Measurements from ENCODE around the gene INSM1. TPM values are rescaled to one million over a fixed set of nuclear protein-coding genes. Genes with fewer than 3 reads are reported as not detected.

INSM1 gene
- polyA plus RNA-seq, 1 donor (not counting 4 experiments of a cell fraction or from before 2014, with no cell fraction given), result not detected

DNA sequence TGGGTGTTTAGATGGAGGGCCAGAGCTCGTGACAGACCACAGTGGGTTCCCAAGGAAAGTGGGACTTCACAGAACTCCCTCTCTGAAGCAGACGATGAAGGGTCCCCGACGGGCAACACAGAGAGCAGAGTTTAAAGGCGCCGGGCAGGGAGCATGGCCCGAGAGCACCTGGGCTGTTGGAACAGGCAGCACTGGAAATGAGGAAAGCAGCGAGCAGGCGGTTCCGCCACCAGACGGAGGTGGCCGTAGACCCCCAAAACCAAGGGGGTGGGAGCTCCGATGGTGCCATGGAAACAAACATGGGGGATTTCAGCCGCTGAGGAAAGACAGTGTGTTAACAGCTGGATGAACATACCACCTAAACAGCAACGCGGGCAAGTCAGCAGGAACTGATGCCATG is 27.5 kb upstream of the INSM1 start:
- no peaks in the 10 kb centered on the region for H3K4me1 ChIP-seq (ENCODE audit: control insufficient read depth, extremely low read depth, insufficient read depth, low read length)
- H2AFZ ChIP-seq (ENCODE audit: control insufficient read depth, low read length), result no peak overlapping the region
- no peaks in the 10 kb centered on the region for H3K27me3 ChIP-seq (ENCODE audit: control insufficient read depth, extremely low read depth, insufficient read depth, low read length)
- no peak for FAIRE-seq
- no peak overlapping the region for H3K4me2 ChIP-seq (ENCODE audit: control insufficient read depth, extremely low read depth, insufficient read depth, low read depth, low read length)
- no peak for DNase-seq (ENCODE audit: low read depth, low spot score)
- H3K9ac ChIP-seq (ENCODE audit: control insufficient read depth, extremely low read depth, insufficient read depth, low read length), result no peak overlapping the region
- H3K4me3 ChIP-seq (ENCODE audit: control insufficient read depth in 2 of 3, extremely low read depth in 1 of 3, insufficient read depth in 2 of 3, low read depth in 1 of 3, low read length in 3 of 3), result no peak overlapping the region
- H3K27ac ChIP-seq (ENCODE audit: control insufficient read depth, insufficient read depth, low read length), result no peak overlapping the region
- dilution Hi-C loops (cut with MboI; ENCODE audit: extremely low pct_ligation_motif_present, low sequenced_read_pairs), result no loop called here
- H4K20me1 ChIP-seq (ENCODE audit: control insufficient read depth, extremely low read depth, insufficient read depth, low read length), result no peaks in the 10 kb centered on the region
- no peaks in the 10 kb centered on the region for H3K9me1 ChIP-seq (ENCODE audit: control insufficient read depth, extremely low read depth, insufficient read depth, low read length)
- TF ChIP-seq, protein P1, sequence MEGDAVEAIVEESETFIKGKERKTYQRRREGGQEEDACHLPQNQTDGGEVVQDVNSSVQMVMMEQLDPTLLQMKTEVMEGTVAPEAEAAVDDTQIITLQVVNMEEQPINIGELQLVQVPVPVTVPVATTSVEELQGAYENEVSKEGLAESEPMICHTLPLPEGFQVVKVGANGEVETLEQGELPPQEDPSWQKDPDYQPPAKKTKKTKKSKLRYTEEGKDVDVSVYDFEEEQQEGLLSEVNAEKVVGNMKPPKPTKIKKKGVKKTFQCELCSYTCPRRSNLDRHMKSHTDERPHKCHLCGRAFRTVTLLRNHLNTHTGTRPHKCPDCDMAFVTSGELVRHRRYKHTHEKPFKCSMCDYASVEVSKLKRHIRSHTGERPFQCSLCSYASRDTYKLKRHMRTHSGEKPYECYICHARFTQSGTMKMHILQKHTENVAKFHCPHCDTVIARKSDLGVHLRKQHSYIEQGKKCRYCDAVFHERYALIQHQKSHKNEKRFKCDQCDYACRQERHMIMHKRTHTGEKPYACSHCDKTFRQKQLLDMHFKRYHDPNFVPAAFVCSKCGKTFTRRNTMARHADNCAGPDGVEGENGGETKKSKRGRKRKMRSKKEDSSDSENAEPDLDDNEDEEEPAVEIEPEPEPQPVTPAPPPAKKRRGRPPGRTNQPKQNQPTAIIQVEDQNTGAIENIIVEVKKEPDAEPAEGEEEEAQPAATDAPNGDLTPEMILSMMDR (optimal IDR thresholded peaks at IDR 0.05 in 1 of 3, IDR thresholded peaks at IDR 0.05 in 1 of 3, conservative IDR thresholded peaks at IDR 0.05 in 1 of 3; ENCODE audit: extremely low read depth in 1 of 3, insufficient read depth in 2 of 3, low read length in 3 of 3), result no peak
- TF ChIP-seq EZH2 (IDR thresholded peaks at IDR 0.05; ENCODE audit: low read length), result no peak
- H3K9me3 ChIP-seq (ENCODE audit: control insufficient read depth, low read depth, low read length), result no peaks in the 10 kb centered on the region
- no peaks in the 10 kb centered on the region for H3K79me2 ChIP-seq (ENCODE audit: control insufficient read depth, insufficient read depth, low read length)
- no peaks in the 10 kb centered on the region for H3K36me3 ChIP-seq (ENCODE audit: control insufficient read depth in 2 of 2, extremely low read depth in 1 of 2, insufficient read depth in 2 of 2, low read length in 2 of 2)

DNA sequence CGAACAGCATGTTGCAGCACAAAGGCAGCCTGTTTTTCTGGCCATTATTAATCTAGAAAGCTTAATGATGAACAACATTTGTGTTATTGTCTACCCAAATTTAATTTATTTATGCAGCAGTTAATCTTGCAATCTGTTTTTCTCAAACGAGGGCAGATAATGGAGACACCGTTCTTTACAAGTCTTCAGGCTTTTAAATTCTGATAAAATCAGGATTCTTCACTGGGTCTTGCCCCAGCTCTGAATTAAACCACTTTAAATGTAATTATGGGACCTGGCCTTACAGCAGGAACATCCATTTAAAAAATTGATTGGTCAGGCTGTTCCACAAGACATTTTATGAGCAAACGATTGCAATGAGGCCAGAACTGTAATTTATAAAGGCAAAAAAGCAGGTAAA is 26.5 kb upstream of the INSM1 start:
- FAIRE-seq, result no peak

More for the DNA sequence above, 26.5 kb upstream of the INSM1 start:
- dilution Hi-C loops (cut with MboI; ENCODE audit: extremely low pct_ligation_motif_present, low sequenced_read_pairs), result no loop called here
- Histone ChIP-seq H2AFZ (ENCODE audit: control insufficient read depth, low read length) (no peak overlapping the region), H3K9me1 (ENCODE audit: control insufficient read depth, extremely low read depth, insufficient read depth, low read length) (no peaks in the 10 kb centered on the region), H4K20me1 (ENCODE audit: control insufficient read depth, extremely low read depth, insufficient read depth, low read length) (no peaks in the 10 kb centered on the region), H3K27ac (ENCODE audit: control insufficient read depth, insufficient read depth, low read length) (no peak overlapping the region), H3K4me3 (ENCODE audit: control insufficient read depth in 2 of 3, extremely low read depth in 1 of 3, insufficient read depth in 2 of 3, low read depth in 1 of 3, low read length in 3 of 3) (no peak overlapping the region), H3K4me1 (ENCODE audit: control insufficient read depth, extremely low read depth, insufficient read depth, low read length) (no peaks in the 10 kb centered on the region), H3K27me3 (ENCODE audit: control insufficient read depth, extremely low read depth, insufficient read depth, low read length) (no peaks in the 10 kb centered on the region), H3K4me2 (ENCODE audit: control insufficient read depth, extremely low read depth, insufficient read depth, low read depth, low read length) (no peak overlapping the region), H3K9ac (ENCODE audit: control insufficient read depth, extremely low read depth, insufficient read depth, low read length) (no peak overlapping the region), H3K79me2 (ENCODE audit: control insufficient read depth, insufficient read depth, low read length) (no peaks in the 10 kb centered on the region), H3K9me3 (ENCODE audit: control insufficient read depth, low read depth, low read length) (no peaks in the 10 kb centered on the region), H3K36me3 (ENCODE audit: control insufficient read depth in 2 of 2, extremely low read depth in 1 of 2, insufficient read depth in 2 of 2, low read length in 2 of 2) (no peaks in the 10 kb centered on the region)
- TF ChIP-seq EZH2 (IDR thresholded peaks at IDR 0.05; ENCODE audit: low read length), result no peak
- TF ChIP-seq, protein P1 (optimal IDR thresholded peaks at IDR 0.05 in 1 of 3, IDR thresholded peaks at IDR 0.05 in 1 of 3, conservative IDR thresholded peaks at IDR 0.05 in 1 of 3; ENCODE audit: extremely low read depth in 1 of 3, insufficient read depth in 2 of 3, low read length in 3 of 3), result no peak
- DNase-seq (ENCODE audit: low read depth, low spot score), result no peak
